Measurements from ENCODE around the gene NELFA.

- no peak for TF ChIP-seq YY1 (IDR thresholded peaks at IDR 0.05)
- no peak for TF ChIP-seq CTCF (IDR thresholded peaks at IDR 0.05; ENCODE audit: low read depth, low read length, missing input control)
- TF ChIP-seq REST (IDR thresholded peaks at IDR 0.05): no peak
- TF ChIP-seq ATF3 (IDR thresholded peaks at IDR 0.05): no peak
- TF ChIP-seq JUND (IDR thresholded peaks at IDR 0.05): no peak
- TF ChIP-seq FOXA1 (IDR thresholded peaks at IDR 0.05): no peak
- no peak for TF ChIP-seq TAF1 (conservative IDR thresholded peaks at IDR 0.05)
Measured at GRCh38 chr4:2049381-2049780, 40.6 kb upstream of the NELFA start.
